GM10266 (cell line): ENCODE data around the gene C10orf71.

Source experiments
- DNase-seq: peaks from one replicate; pipeline ENCODE4 v3.0.0; 2012; ENCODE audit errors: extremely low spot score
- CTCF ChIP-seq: IDR thresholded peaks from 2 replicates; pipeline ENCODE4 v1.5.1; 2012; ENCODE audit warnings: mild to moderate bottlenecking, low read depth; ENCODE audit not compliant: control insufficient read depth, insufficient read depth; ENCODE audit errors: missing control alignments

Gene C10orf71

GRCh38 chr10:49273626-49274025, 25.3 kb upstream of the C10orf71 start:
- no peak for TF ChIP-seq CTCF

GRCh38 chr10:49274886-49275285, 24.1 kb upstream of the C10orf71 start:
- TF ChIP-seq CTCF, result no peak
- no peak for DNase-seq

More at GRCh38 chr10:49273626-49274025, 25.3 kb upstream of the C10orf71 start:
- no peak for DNase-seq

GRCh38 chr10:49275896-49276295, 23.1 kb upstream of the C10orf71 start:
- no peak for TF ChIP-seq CTCF
- DNase-seq, result no peak

GRCh38 chr10:49276596-49276995, 22.4 kb upstream of the C10orf71 start:
- no peak for TF ChIP-seq CTCF
- no peak for DNase-seq

- no peak for DNase-seq
- TF ChIP-seq CTCF, result no peak
Measured at GRCh38 chr10:49277973-49278372, 21.0 kb upstream of the C10orf71 start.

GRCh38 chr10:49278497-49278981, 20.4 kb upstream of the C10orf71 start:
- TF ChIP-seq CTCF, result no peak
- no peak for DNase-seq

GRCh38 chr10:49279015-49279880, 19.7 kb upstream of the C10orf71 start:
- TF ChIP-seq CTCF, result no peak
- DNase-seq, result no peak
